Fibroblast of lung (primary cell): ENCODE measurements around the gene LIMS1.

Source experiments
- EZH2 ChIP-seq: IDR thresholded peaks from 2 replicates; pipeline ENCODE4 v1.5.1; 2012; ENCODE audit warnings: low read length, control low read depth, mild to moderate bottlenecking; ENCODE audit errors: missing control alignments
- TF ChIP-seq, protein P1 (sequence below), 2 donors: IDR thresholded peaks in 1 of 2; conservative IDR thresholded peaks in 1 of 2; 1 replicate in 1 of 2; 2 replicates in 1 of 2; pipeline ENCODE4 v1.5.1; 2011 to 2012; ENCODE audit warnings: low read length in 2 of 2, control low read depth in 1 of 2, inconsistent platforms in 1 of 2, low read depth in 1 of 2, mild to moderate bottlenecking in 1 of 2

DNA sequence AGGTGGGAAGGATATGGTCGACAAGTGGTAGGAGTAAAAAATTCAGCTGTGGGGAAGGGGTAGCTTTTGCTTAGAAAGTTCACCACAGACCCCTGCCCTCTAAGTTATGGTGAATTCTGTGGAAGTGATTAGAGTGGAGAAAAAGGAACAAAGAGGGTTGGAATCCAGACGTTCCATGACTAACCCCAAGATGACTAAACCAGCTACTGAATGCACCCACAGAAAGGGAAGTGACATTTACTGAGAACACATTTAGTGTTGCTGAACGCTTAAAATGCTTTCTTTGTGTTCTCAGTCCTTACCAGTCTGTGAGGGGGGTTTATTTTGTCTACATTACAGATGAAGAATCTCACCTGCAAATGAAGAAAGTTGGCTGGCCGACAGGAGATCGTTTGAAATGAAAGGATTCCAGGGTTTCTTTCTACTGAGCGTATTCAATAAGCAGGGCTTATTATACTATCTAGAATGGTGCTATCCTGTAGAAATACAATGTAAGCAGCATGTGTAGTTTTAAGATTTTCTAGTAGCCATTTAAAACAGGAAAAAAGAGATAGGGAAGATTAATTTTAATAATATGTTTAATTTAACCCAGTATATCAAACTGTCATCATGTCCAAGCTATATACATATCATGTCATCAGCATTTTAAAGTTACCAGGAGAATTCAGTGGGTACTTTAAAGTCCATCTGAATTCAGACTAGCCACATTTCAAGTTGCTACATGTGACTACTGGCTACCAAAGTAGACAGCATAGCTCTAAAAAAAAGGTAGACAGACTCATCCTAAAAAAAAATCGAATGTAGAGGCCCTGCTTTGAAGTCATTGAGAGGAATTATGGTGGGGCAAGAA, 60.1 kb downstream of the LIMS1 start:
- TF ChIP-seq, protein P1, sequence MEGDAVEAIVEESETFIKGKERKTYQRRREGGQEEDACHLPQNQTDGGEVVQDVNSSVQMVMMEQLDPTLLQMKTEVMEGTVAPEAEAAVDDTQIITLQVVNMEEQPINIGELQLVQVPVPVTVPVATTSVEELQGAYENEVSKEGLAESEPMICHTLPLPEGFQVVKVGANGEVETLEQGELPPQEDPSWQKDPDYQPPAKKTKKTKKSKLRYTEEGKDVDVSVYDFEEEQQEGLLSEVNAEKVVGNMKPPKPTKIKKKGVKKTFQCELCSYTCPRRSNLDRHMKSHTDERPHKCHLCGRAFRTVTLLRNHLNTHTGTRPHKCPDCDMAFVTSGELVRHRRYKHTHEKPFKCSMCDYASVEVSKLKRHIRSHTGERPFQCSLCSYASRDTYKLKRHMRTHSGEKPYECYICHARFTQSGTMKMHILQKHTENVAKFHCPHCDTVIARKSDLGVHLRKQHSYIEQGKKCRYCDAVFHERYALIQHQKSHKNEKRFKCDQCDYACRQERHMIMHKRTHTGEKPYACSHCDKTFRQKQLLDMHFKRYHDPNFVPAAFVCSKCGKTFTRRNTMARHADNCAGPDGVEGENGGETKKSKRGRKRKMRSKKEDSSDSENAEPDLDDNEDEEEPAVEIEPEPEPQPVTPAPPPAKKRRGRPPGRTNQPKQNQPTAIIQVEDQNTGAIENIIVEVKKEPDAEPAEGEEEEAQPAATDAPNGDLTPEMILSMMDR (conservative IDR thresholded peaks at IDR 0.05 in 1 of 2, IDR thresholded peaks at IDR 0.05 in 1 of 2; ENCODE audit: low read depth in 1 of 2, low read length in 2 of 2): no peak
- no peak for TF ChIP-seq EZH2
